Choroid plexus epithelial cell (primary cell): Measurements from ENCODE around the gene ITGA11.
A peak's percentile ranks its signal among the peaks of the same experiment; 100 is the strongest.

Experiments used
- DNase-seq: peaks from one replicate; pipeline ENCODE4 v3.0.0-alpha.2; 2010; ENCODE audit warnings: low read depth
- H3K4me3 ChIP-seq: 2 replicates; pipeline ENCODE4 v1.5.1; 2011; ENCODE audit warnings: low read depth, mild to moderate bottlenecking, control low read depth, low read length, moderate library complexity
- TF ChIP-seq, protein P1 (sequence below): conservative IDR thresholded peaks from 2 replicates; pipeline ENCODE4 v1.5.1; 2011; ENCODE audit warnings: low read depth, mild to moderate bottlenecking, control low read depth, inconsistent platforms, low read length, moderate library complexity

The ITGA11 gene

DNA sequence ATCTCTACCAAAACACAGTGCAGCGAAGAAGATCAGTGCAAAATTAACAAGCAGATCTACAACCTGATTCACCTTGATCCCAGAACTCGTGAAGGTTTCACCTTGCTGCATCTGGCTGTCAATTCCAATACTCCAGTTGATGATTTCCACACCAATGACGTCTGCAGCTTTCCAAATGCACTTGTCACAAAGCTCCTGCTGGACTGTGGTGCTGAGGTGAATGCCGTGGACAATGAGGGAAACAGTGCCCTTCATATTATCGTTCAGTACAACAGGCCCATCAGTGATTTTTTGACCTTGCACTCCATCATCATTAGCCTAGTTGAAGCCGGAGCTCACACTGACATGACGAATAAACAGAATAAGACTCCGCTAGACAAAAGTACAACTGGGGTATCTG, 141.2 kb downstream of the ITGA11 start:
- no peak for DNase-seq
- no peak overlapping the region for H3K4me3 ChIP-seq
- TF ChIP-seq, protein P1, sequence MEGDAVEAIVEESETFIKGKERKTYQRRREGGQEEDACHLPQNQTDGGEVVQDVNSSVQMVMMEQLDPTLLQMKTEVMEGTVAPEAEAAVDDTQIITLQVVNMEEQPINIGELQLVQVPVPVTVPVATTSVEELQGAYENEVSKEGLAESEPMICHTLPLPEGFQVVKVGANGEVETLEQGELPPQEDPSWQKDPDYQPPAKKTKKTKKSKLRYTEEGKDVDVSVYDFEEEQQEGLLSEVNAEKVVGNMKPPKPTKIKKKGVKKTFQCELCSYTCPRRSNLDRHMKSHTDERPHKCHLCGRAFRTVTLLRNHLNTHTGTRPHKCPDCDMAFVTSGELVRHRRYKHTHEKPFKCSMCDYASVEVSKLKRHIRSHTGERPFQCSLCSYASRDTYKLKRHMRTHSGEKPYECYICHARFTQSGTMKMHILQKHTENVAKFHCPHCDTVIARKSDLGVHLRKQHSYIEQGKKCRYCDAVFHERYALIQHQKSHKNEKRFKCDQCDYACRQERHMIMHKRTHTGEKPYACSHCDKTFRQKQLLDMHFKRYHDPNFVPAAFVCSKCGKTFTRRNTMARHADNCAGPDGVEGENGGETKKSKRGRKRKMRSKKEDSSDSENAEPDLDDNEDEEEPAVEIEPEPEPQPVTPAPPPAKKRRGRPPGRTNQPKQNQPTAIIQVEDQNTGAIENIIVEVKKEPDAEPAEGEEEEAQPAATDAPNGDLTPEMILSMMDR = no peak

- TF ChIP-seq, protein P1 = no peak
- H3K4me3 ChIP-seq = no peak overlapping the region
- DNase-seq = no peak
Observed at GRCh38 chr15:68289621-68290352, 142.2 kb downstream of the ITGA11 start.

- TF ChIP-seq, protein P1 = no peak
- no peak for DNase-seq
- H3K4me3 ChIP-seq = no peak overlapping the region
Observed at GRCh38 chr15:68289057-68289456, 142.9 kb downstream of the ITGA11 start.

- TF ChIP-seq, protein P1 = no peak
- no peak for DNase-seq
- no peak overlapping the region for H3K4me3 ChIP-seq
Observed at GRCh38 chr15:68286256-68286655, 145.7 kb downstream of the ITGA11 start.

- peak; percentile 42 for DNase-seq
- H3K4me3 ChIP-seq = no peak overlapping the region
- TF ChIP-seq, protein P1 = no peak
Observed at GRCh38 chr15:68285259-68285980, 146.5 kb downstream of the ITGA11 start.

DNA sequence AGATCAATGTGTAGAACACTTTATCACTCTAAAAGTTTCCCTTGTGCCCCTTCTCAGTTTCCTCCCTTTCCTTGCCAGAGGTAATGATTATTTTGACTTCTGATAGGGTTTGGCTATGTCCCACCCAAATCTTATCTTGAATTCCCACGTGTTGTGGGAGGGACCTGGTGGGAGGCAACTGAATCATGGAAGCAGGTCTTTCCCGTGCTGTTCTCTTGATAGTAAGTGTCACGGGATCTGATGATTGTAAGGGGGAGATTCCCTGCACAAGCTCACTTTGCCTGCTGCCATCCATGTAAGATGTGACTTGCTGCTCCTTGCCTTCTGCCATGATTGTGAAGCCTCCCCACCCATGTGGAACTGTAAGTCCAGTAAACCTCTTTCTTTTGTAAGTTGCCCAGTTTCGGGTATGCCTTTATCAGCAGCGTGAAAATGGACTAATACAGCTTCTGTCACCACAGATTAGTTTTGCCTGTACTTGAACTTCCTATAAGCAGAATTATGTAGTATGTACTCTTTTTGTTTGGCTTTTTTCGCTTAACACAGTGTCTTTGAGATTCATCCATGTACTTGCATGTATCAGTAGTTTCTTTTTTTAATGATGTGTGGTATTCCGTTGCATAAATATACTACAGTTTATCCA, 147.2 kb downstream of the ITGA11 start:
- H3K4me3 ChIP-seq = no peak overlapping the region
- DNase-seq = no peak
- TF ChIP-seq, protein P1 = no peak
